GM21526 (cell line): ENCODE results near the gene TMEM187.
A peak's percentile ranks its signal among the peaks of the same experiment; 100 is the strongest.

Source experiments
- ATAC-seq: cut with Tn5 transposase; IDR thresholded peaks from one replicate; pipeline ENCODE4 v1.9.1; 2021; ENCODE audit warnings: moderate library complexity; ENCODE audit not compliant: unreplicated experiment, low FRiP score

TMEM187 gene

GRCh38 chrX:153934148-153934761, 38.3 kb upstream of the TMEM187 start:
- peak; percentile 14 for ATAC-seq

GRCh38 chrX:153934762-153935325, 37.7 kb upstream of the TMEM187 start, which contains the start of gene NAA10:
NAA10 (minus strand) TSS chrX:153935037; CDS start chrX:153934904, 133 bp downstream.
- peak; percentile 86 for ATAC-seq

- peak; percentile 9 for ATAC-seq
Observed at GRCh38 chrX:153935326-153935851, 37.2 kb upstream of the TMEM187 start.

GRCh38 chrX:153937056-153937455, 35.5 kb upstream of the TMEM187 start:
- ATAC-seq, result no peak

GRCh38 chrX:153938226-153938786, 34.2 kb upstream of the TMEM187 start:
- no peak for ATAC-seq

GRCh38 chrX:153939573-153939972, 33.0 kb upstream of the TMEM187 start:
- ATAC-seq, result no peak

- no peak for ATAC-seq
Observed at GRCh38 chrX:153941336-153942252, 31.0 kb upstream of the TMEM187 start.

- ATAC-seq, result no peak
Observed at GRCh38 chrX:153944140-153944799, 28.3 kb upstream of the TMEM187 start, which contains the start of gene RENBP. RENBP (minus strand) TSS chrX:153944643; CDS start chrX:153944610, 33 bp downstream.

- ATAC-seq, result no peak
Observed at GRCh38 chrX:153944800-153945150, 27.8 kb upstream of the TMEM187 start.

GRCh38 chrX:153945956-153946943, 26.3 kb upstream of the TMEM187 start:
- no peak for ATAC-seq

- peak; percentile 71 for ATAC-seq
Observed at GRCh38 chrX:153947009-153947769, 25.4 kb upstream of the TMEM187 start.

GRCh38 chrX:153948002-153948466, 24.5 kb upstream of the TMEM187 start:
- ATAC-seq, result no peak

GRCh38 chrX:153948847-153949805, 23.4 kb upstream of the TMEM187 start:
- no peak for ATAC-seq

- no peak for ATAC-seq
Observed at GRCh38 chrX:153950127-153950526, 22.4 kb upstream of the TMEM187 start.

GRCh38 chrX:153951683-153952372, 20.7 kb upstream of the TMEM187 start:
- no peak for ATAC-seq

GRCh38 chrX:153952373-153953026, 20.1 kb upstream of the TMEM187 start:
- ATAC-seq, result no peak
